AG04450 (cell line): ENCODE results near the gene MUC5B. TPM values are rescaled to one million over a fixed set of nuclear protein-coding genes. Genes with fewer than 3 reads are reported as not detected.

Experiments used
- CTCF ChIA-PET: fragments of 300-600, 350-600 bp; formaldehyde crosslinking; extraction: SDS; loops from one replicate; lab custom pipeline; 2022; ENCODE audit warnings: antibody characterized with exemption, inconsistent platforms; lab: Charles Lee
- POLR2A ChIA-PET: fragments of 350-600 bp; formaldehyde crosslinking; extraction: SDS; loops from one replicate; lab custom pipeline; 2021; ENCODE audit warnings: antibody characterized with exemption, inconsistent platforms; lab: Yijun Ruan, JAX
- DNase-seq: peaks from one replicate; pipeline ENCODE4 v3.0.0-alpha.2; 2011; ENCODE audit warnings: low read depth, low spot score
- H3K27ac ChIP-seq: one replicate; pipeline ENCODE4 v1.5.1; 2012; ENCODE audit warnings: low read depth, low read length, control low read depth
- H3K27me3 ChIP-seq: one replicate; pipeline ENCODE4 v1.6.0; 2012; ENCODE audit warnings: low read length; ENCODE audit not compliant: control insufficient read depth, insufficient read depth
- H3K4me3 ChIP-seq: 2 replicates; pipeline ENCODE4 v1.5.1; 2011; ENCODE audit warnings: mild to moderate bottlenecking, low read depth, low read length, control low read depth
- H3K9me3 ChIP-seq: 2 replicates; pipeline ENCODE4 v1.5.1; 2012; ENCODE audit warnings: low read length; ENCODE audit not compliant: control insufficient read depth, insufficient read depth
- polyA plus RNA-seq: library from polyadenylated mRNA; depleted of rRNA; stranded (reverse); fragments of >200 nt; gene quantifications from 2 replicates; pipeline ENCODE4 v1.2.3, GENCODE V29; 2011
- TF ChIP-seq, protein P1 (sequence below): IDR thresholded peaks from 2 replicates; pipeline ENCODE4 v1.5.1; 2011; ENCODE audit warnings: low read depth, low read length, control low read depth, inconsistent platforms

Gene MUC5B
- polyA plus RNA-seq, 1 experiment: not detected

DNA sequence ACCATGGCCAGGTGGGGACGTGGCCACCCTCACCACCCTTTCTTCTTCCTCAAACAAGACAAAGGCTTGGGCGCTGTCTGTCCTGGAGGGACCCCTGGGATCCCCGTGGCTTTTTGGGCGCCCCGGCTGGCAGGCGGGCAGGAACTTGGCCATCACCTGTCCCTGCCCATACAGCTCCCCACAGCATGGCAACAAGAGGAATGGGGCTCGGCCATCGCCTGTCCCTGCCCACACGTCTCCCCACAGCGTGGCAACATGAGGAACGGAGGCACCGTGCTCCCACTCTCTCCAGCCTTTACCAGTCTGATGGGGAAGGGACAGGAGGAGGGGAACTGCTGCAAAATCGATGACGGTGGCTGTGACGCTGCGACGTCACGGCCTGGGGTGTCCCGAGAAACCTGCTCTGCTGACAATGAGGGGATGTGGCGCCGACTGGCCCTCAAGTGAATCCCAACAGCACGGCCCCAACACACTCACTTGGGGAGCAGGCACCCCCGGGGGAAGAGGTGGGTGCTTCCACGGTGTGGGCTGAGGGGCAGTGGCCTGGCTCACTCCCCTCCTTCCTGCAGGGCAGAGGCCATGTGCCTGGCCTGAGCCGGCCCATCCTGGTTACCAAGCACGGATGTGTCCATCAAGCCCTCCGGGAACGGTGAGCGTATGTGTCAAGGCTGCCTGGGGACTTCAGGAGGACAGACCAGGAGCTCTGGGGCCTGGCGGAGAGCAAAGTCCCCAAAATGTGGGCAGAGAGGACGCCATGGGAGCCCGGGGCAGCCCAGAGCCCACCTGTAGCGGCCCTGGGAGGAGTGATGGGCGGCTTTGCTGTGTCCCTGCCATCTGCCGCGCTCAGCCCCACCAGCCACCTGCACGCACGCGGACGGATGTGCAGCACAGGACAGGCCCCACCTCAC, 56.2 kb downstream of the MUC5B start:
- ChIA-PET POLR2A (no interaction called here), CTCF (no interaction called here)
- Histone ChIP-seq H3K4me3 (no peak overlapping the region), H3K27me3 (no peaks in the 10 kb centered on the region), H3K27ac (no peak overlapping the region), H3K9me3 (peaks cover 3% of the 10 kb centered on the region; the same call in 1 of the 2 replicates)
- DNase-seq: no peak
- TF ChIP-seq, protein P1, sequence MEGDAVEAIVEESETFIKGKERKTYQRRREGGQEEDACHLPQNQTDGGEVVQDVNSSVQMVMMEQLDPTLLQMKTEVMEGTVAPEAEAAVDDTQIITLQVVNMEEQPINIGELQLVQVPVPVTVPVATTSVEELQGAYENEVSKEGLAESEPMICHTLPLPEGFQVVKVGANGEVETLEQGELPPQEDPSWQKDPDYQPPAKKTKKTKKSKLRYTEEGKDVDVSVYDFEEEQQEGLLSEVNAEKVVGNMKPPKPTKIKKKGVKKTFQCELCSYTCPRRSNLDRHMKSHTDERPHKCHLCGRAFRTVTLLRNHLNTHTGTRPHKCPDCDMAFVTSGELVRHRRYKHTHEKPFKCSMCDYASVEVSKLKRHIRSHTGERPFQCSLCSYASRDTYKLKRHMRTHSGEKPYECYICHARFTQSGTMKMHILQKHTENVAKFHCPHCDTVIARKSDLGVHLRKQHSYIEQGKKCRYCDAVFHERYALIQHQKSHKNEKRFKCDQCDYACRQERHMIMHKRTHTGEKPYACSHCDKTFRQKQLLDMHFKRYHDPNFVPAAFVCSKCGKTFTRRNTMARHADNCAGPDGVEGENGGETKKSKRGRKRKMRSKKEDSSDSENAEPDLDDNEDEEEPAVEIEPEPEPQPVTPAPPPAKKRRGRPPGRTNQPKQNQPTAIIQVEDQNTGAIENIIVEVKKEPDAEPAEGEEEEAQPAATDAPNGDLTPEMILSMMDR: no peak

DNA sequence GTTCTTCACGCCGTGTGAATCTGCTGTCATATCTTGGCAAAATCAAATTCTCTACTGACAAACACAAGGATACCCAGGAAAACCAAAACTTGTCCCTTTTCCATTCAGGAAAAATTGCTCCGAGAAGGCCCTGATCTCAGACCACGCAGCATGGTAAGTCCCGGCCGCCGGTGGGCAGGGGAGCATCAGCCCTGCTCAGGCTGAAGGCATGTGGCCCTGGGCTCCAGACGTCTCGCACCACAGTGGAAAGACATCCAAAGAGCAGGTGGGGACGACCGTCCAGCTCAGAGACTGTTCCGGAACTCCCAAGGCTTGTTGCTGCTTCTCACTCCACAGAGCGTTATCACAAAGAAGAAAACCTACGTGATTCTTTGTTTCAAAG, 56.8 kb downstream of the MUC5B start:
- TF ChIP-seq, protein P1: no peak
- Histone ChIP-seq H3K27ac (no peak overlapping the region), H3K27me3 (no peaks in the 10 kb centered on the region), H3K4me3 (no peak overlapping the region), H3K9me3 (peaks cover 3% of the 10 kb centered on the region; the same call in 1 of the 2 replicates)
- ChIA-PET CTCF (no interaction called here), POLR2A (interaction anchor here (1.7 kb wide), 1 partner anchor 29 kb away, joined by 3 read pairs; no protein-coding TSS in a partner anchor)
- DNase-seq: no peak

DNA sequence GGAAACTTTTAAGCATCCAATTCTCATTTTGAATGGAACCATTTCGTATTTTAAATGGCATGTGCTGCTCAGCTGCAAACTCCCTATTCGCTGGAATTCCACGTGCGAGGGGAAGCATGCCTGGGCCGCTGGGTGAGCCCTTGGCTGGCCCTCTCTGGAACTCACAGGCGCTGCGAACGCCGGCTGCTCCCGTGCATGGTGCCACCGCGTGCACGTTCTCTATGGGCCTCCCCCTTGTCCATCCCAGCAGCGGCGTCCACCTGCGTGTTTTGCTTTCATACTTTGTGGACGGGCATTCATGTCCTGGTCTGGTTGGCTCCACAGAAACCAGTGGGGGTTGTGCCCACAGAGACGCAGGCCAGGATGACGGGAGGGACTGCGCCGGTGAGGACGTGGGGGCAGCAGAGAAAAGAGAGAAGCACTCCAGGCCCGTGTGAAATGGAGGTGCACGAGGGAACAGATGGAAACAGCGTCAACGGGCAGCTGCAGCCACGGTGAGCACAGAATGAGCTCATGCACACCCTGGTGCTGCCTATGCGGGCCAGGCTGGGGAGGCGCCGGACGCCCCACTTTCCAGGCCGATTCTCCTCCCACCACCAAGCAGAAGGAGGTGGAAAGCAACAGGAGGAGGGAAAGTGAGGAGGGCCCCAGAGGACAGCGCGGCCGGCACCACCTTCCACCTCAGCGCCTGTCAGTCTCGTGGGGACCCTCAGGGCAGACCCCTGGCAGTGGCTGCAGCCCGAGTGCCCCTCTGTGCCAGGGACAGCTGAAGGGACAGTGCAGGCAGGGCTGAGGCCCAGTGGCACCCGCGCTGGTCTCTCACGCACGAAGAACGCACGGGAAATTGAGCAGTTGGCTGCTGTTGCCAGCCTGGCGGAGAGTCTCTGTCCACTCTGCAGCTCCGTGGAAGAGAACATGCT, 57.5 kb downstream of the MUC5B start:
- H3K27me3 ChIP-seq: no peaks in the 10 kb centered on the region
- H3K4me3 ChIP-seq: no peak overlapping the region
- ChIA-PET CTCF (interaction anchor here (0.6 kb wide), 1 partner anchor 241 kb away, joined by 4 read pairs; no protein-coding TSS in a partner anchor), POLR2A (interaction anchor here (1.7 kb wide), 1 partner anchor 28 kb away, joined by 3 read pairs; no protein-coding TSS in a partner anchor)
- TF ChIP-seq, protein P1: no peak
- no peak for DNase-seq
- H3K9me3 ChIP-seq: peaks cover 3% of the 10 kb centered on the region; the same call in 1 of the 2 replicates
- H3K27ac ChIP-seq: no peak overlapping the region

DNA sequence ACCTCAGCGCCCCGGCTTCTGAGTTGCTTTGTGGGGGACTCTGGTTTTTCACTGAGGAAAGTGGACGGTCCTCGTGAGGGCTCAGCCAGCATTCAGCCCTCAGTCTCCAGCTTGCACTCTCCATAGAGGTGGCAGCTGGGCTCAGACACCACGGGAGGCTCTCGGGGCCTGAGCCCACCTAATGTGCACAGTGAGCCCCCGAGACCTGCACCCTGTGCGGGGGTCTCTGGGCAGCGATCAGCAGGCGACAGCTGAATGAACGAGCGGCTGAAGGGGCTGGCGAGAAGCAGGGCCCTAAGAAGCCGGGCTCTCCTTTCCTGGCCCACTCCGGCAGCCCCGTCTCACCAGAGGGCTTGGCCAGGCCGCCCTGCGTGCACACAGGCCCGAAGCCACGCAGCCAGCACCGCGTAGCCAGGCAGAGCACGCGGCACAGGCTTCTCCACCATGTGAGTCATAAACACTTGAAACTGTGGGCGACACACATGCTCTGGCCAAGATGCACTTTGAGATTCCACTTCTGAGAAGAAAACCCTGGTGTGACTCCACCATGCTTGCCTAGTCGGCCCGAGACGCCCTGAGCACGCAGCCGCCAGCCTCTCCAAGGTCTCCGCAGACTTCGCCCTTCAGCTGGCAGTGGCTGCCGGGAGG, 58.6 kb downstream of the MUC5B start:
- Histone ChIP-seq H3K27me3 (no peaks in the 10 kb centered on the region), H3K4me3 (no peak overlapping the region), H3K27ac (no peak overlapping the region), H3K9me3 (peaks cover 3% of the 10 kb centered on the region; the same call in 1 of the 2 replicates)
- no peak for DNase-seq
- ChIA-PET POLR2A (interaction anchor here (1.7 kb wide), 1 partner anchor 27 kb away, joined by 3 read pairs; no protein-coding TSS in a partner anchor), CTCF (no interaction called here)
- TF ChIP-seq, protein P1: no peak
